Mesenchymal stem cell (in vitro differentiated cells and primary cell): ENCODE results near the gene ZFYVE26.
"Not testable (repeated sequence)": the region's sequence is repeated elsewhere in the genome, so short reads cannot be mapped to it uniquely, and the experiment has no call there.

Source experiments
- DNase-seq: peaks from one replicate; pipeline ENCODE4 v3.0.0-alpha.2; 2013
- H2AFZ ChIP-seq: one replicate; pipeline ENCODE4 v1.6.1; 2013; ENCODE audit warnings: low read depth, mild to moderate bottlenecking, control low read depth, inconsistent platforms, low read length, moderate library complexity
- H2AK5ac ChIP-seq: 2 replicates; pipeline ENCODE4 v1.6.1; 2013; ENCODE audit warnings: low read length, moderate library complexity, mild to moderate bottlenecking, inconsistent platforms; ENCODE audit not compliant: severe bottlenecking
- H2BK120ac ChIP-seq: one replicate; pipeline ENCODE4 v1.6.1; 2013; ENCODE audit warnings: low read depth, mild to moderate bottlenecking, inconsistent platforms, low read length, moderate library complexity
- H2BK12ac ChIP-seq, 2 experiments: one replicate each; pipeline ENCODE4 v1.6.1; 2013; ENCODE audit warnings: inconsistent platforms in 2 of 2, low read length in 2 of 2, mild to moderate bottlenecking in 2 of 2, moderate library complexity in 2 of 2, control low read depth in 1 of 2
- H2BK15ac ChIP-seq: one replicate; pipeline ENCODE4 v1.6.1; 2013; ENCODE audit warnings: mild to moderate bottlenecking, low read depth, inconsistent platforms; ENCODE audit not compliant: poor library complexity, severe bottlenecking
- H2BK5ac ChIP-seq: 2 replicates; pipeline ENCODE4 v1.6.1; 2013; ENCODE audit warnings: low read depth, mild to moderate bottlenecking, low read length, control low read depth, inconsistent platforms; ENCODE audit not compliant: poor library complexity, severe bottlenecking
- H3K14ac ChIP-seq, 2 experiments: one replicate each; pipeline ENCODE4 v1.6.1; 2013; ENCODE audit warnings: inconsistent platforms in 2 of 2, low read length in 2 of 2, control low read depth in 1 of 2, mild to moderate bottlenecking in 1 of 2, moderate library complexity in 1 of 2
- H3K18ac ChIP-seq, 2 experiments: one replicate each; pipeline ENCODE4 v1.6.1; 2013; ENCODE audit warnings: inconsistent platforms in 2 of 2, low read length in 2 of 2, control low read depth in 1 of 2, low read depth in 1 of 2, mild to moderate bottlenecking in 1 of 2
- H3K23ac ChIP-seq, 2 experiments: one replicate each; pipeline ENCODE4 v1.6.1; 2013; ENCODE audit warnings: inconsistent platforms in 2 of 2, low read length in 2 of 2, mild to moderate bottlenecking in 2 of 2, moderate library complexity in 2 of 2, control low read depth in 1 of 2
- H3K27ac ChIP-seq: 2 replicates; pipeline ENCODE4 v1.5.1; 2013; ENCODE audit warnings: mild to moderate bottlenecking, moderate library complexity, low read length, control low read depth, inconsistent platforms; ENCODE audit not compliant: poor library complexity, severe bottlenecking
- H3K27me3 ChIP-seq, 2 experiments: 2 replicates each; pipeline versions ENCODE4 v1.6.1 to v1.7.0; 2013; ENCODE audit warnings: low read length in 2 of 2, mild to moderate bottlenecking in 2 of 2, moderate library complexity in 2 of 2, control low read depth in 1 of 2, inconsistent platforms in 1 of 2; ENCODE audit not compliant: control insufficient read depth in 1 of 2, insufficient read depth in 1 of 2
- H3K36me3 ChIP-seq, 2 experiments: 2 replicates each; pipeline versions ENCODE4 v1.6.1 to v1.7.0; 2013; ENCODE audit warnings: low read length in 2 of 2, control low read depth in 1 of 2, inconsistent platforms in 1 of 2, low read depth in 1 of 2, mild to moderate bottlenecking in 1 of 2; ENCODE audit not compliant: insufficient read depth in 2 of 2, control insufficient read depth in 1 of 2
- H3K4ac ChIP-seq, 2 experiments: one replicate each; pipeline ENCODE4 v1.6.1; 2013; ENCODE audit warnings: inconsistent platforms in 2 of 2, low read length in 2 of 2, mild to moderate bottlenecking in 2 of 2, moderate library complexity in 2 of 2, control low read depth in 1 of 2, low read depth in 1 of 2
- H3K4me1 ChIP-seq: 2 replicates; pipeline ENCODE4 v1.6.1; 2013; ENCODE audit warnings: low read depth, low read length, control low read depth; ENCODE audit not compliant: control insufficient read depth, insufficient read depth
- H3K4me2 ChIP-seq: 2 replicates; pipeline ENCODE4 v1.6.1; 2013; ENCODE audit warnings: low read length, mild to moderate bottlenecking, inconsistent platforms; ENCODE audit not compliant: poor library complexity, severe bottlenecking
- H3K4me3 ChIP-seq, 2 experiments: 2 replicates each; pipeline versions ENCODE4 v1.5.1 to v1.7.0; 2013; ENCODE audit warnings: low read length in 2 of 2, mild to moderate bottlenecking in 2 of 2, control low read depth in 1 of 2, low read depth in 1 of 2; ENCODE audit not compliant: insufficient read depth in 1 of 2
- H3K79me1 ChIP-seq: replicated peaks from 2 replicates; pipeline ENCODE4 v1.6.1; 2013; ENCODE audit warnings: mild to moderate bottlenecking, control low read depth, low read length, inconsistent platforms; ENCODE audit not compliant: poor library complexity, severe bottlenecking
- H3K9ac ChIP-seq: 2 replicates; pipeline ENCODE4 v1.7.0; 2013; ENCODE audit warnings: mild to moderate bottlenecking, low read length, moderate library complexity
- H3K9me3 ChIP-seq: 2 replicates; pipeline ENCODE4 v1.7.0; 2013; ENCODE audit warnings: mild to moderate bottlenecking, low read length; ENCODE audit not compliant: control insufficient read depth
- H4K8ac ChIP-seq: one replicate; pipeline ENCODE4 v1.6.1; 2013; ENCODE audit warnings: inconsistent platforms, mild to moderate bottlenecking, low read length, moderate library complexity
- H4K91ac ChIP-seq: one replicate; pipeline ENCODE4 v1.6.1; 2013; ENCODE audit warnings: mild to moderate bottlenecking, low read length, inconsistent platforms
- WGBS: methylation state at CpG from one replicate; pipeline ENCODE4 v1.1.7; 2013; ENCODE audit warnings: mixed read lengths; 5-methylcytosine and 5-hydroxymethylcytosine counted together

Gene ZFYVE26

DNA sequence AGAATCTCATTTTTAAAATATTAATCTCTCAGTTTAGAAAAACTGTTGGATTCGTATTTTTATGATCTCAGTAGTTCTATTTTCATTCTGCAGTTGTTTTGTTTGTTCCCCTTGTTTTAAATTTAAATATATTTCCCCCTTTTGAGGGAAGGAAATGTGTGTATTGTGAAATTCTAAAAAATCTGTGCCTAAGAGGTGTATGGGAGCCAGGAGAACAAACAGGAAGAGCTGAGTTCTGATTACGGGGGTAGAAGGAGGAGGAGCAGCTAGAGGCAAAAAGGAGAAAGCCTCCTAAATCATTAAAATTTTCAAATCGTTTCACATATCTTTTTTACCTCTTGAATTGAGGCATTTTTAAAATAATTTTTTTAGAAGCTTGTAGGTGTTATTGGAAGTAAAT, 112.4 kb downstream of the ZFYVE26 start:
- Histone ChIP-seq H4K8ac (no peak overlapping the region), H3K14ac (no peak overlapping the region), H3K79me1 (no peaks in the 10 kb centered on the region), H3K9ac (no peak overlapping the region), H3K27me3 (no peaks in the 10 kb centered on the region), H2BK15ac (no peak overlapping the region), H2AFZ (no peak overlapping the region), H3K18ac (no peak overlapping the region), H3K27ac (no peak overlapping the region), H3K4ac (no peak overlapping the region), H2BK5ac (no peak overlapping the region), H3K4me3 (no peak overlapping the region), H2BK12ac (no peak overlapping the region), H3K9me3 (no peaks in the 10 kb centered on the region), H3K4me1 (no peaks in the 10 kb centered on the region), H2AK5ac (no peak overlapping the region), H3K36me3 (no peaks in the 10 kb centered on the region), H3K23ac (no peak overlapping the region), H4K91ac (no peak overlapping the region), H3K4me2 (no peak overlapping the region), H2BK120ac (no peak overlapping the region)
- DNase-seq = no peak
- no CpG with 5 or more reads among the region's 3 CpGs for WGBS

DNA sequence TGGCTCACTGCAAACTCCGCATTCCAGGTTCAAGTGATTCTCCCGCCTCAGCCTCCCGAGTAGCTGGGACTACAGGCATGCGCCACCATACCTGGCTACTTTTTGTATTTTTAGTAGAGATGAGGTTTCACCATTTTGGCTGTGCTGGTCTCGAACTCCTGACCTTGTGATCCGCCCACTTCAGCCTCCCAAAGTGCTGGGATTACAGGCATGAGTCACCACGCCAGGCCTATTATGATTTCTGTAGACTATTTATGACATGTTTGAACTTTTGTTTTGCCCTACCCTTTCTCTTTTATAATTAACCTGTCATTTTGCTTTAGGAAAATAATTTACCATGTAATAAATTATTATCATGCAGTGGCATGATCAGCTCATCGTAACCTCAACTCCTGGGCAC, 114.9 kb downstream of the ZFYVE26 start, which contains the start of gene RDH12:
TSS of gene RDH12 (plus strand) at position 395 of the 400 bp plus-strand sequence. CDS start 20,757 bp downstream, outside the sequence.
- H2BK120ac ChIP-seq, H2BK5ac ChIP-seq, H2BK15ac ChIP-seq, H3K27me3 ChIP-seq, H4K8ac ChIP-seq, H3K9me3 ChIP-seq, H2AFZ ChIP-seq, H3K4ac ChIP-seq, H3K4me1 ChIP-seq, H4K91ac ChIP-seq, H3K79me1 ChIP-seq, H3K18ac ChIP-seq, H3K14ac ChIP-seq, H3K23ac ChIP-seq, H3K36me3 ChIP-seq, DNase-seq, H3K4me2 ChIP-seq, H2AK5ac ChIP-seq, H3K27ac ChIP-seq, H3K4me3 ChIP-seq, H2BK12ac ChIP-seq: not testable (repeated sequence)
- H3K9ac ChIP-seq = peak within 1 kb of the TSS; percentile 32
- 86% methylated on average over 7 of the region's 8 CpGs for WGBS

DNA sequence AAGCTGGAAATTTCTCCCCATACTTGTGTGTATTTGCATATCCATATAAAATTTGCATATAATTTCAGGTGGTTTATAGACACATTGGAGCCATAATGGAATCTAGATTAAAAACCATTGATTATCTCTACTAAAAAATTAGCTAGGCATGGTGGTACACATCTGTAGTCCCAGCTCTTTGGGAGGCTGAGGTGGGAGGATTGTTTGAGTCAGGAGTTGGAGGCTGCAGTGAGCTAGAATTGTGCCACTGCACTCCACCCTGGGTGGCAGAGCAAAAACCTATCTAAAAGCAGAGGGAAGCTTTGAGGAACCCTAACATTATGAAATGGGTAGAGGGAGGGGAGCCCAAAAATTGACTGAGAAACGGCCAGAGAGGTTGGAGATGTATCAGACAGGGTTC, 118.2 kb downstream of the ZFYVE26 start:
- Histone ChIP-seq H3K14ac (no peak overlapping the region), H4K8ac (no peak overlapping the region), H3K4me1 (no peaks in the 10 kb centered on the region), H2BK12ac (no peak overlapping the region), H4K91ac (no peak overlapping the region), H3K36me3 (no peaks in the 10 kb centered on the region), H3K27ac (no peak overlapping the region), H2BK15ac (no peak overlapping the region), H2BK5ac (no peak overlapping the region), H3K4ac (no peak overlapping the region), H2AFZ (no peak overlapping the region), H2BK120ac (no peak overlapping the region), H3K23ac (no peak overlapping the region), H3K4me2 (no peak overlapping the region), H3K27me3 (no peaks in the 10 kb centered on the region), H3K18ac (no peak overlapping the region), H3K4me3 (no peak overlapping the region), H2AK5ac (no peak overlapping the region), H3K79me1 (no peaks in the 10 kb centered on the region), H3K9me3 (no peaks in the 10 kb centered on the region), H3K9ac (no peak overlapping the region)
- DNase-seq = no peak
- 50% methylated on average over 1 of the region's 1 CpG for WGBS

DNA sequence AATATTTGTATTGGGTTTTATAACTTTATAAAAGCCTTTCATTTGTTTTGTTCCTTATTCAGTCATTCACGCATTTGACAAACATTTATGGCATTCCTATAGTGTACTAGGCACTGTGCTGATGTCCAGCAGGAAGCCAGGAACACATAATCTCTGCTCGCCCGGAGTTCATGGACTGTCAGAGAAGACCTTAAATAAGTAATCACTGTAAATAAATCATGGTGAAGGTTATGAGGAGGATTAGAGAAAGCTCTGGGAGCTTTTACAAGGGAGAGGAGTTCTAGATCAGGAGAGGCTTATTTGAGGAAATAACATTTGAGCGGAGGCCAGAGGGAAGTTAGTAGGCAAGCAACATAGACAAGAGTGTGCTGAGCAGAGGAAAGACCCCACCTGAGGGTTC, 119.4 kb downstream of the ZFYVE26 start:
- no peak overlapping the region for H2AK5ac ChIP-seq
- no peak overlapping the region for H3K4me3 ChIP-seq
- H3K23ac ChIP-seq = no peak overlapping the region
- H3K27me3 ChIP-seq = no peaks in the 10 kb centered on the region
- no peak overlapping the region for H3K27ac ChIP-seq
- no peak overlapping the region for H2BK15ac ChIP-seq
- H2BK120ac ChIP-seq = no peak overlapping the region
- no peak overlapping the region for H3K4ac ChIP-seq
- H2BK12ac ChIP-seq = no peak overlapping the region
- no peak overlapping the region for H3K14ac ChIP-seq
- no peaks in the 10 kb centered on the region for H3K9me3 ChIP-seq
- H2AFZ ChIP-seq = no peak overlapping the region
- WGBS = 90% methylated on average over 4 of the region's 4 CpGs
- H4K91ac ChIP-seq = no peak overlapping the region
- H3K4me1 ChIP-seq = no peaks in the 10 kb centered on the region
- no peak overlapping the region for H3K18ac ChIP-seq
- H3K79me1 ChIP-seq = peaks cover 3% of the 10 kb centered on the region
- H3K36me3 ChIP-seq = peaks cover 0 to 7% of the 10 kb centered on the region in 2 experiments
- no peak overlapping the region for H3K4me2 ChIP-seq
- no peak overlapping the region for H3K9ac ChIP-seq
- H4K8ac ChIP-seq = no peak overlapping the region
- no peak overlapping the region for H2BK5ac ChIP-seq
- no peak for DNase-seq
